ENCODE measurements around the gene ASAP2. TPM values are rescaled to one million over a fixed set of nuclear protein-coding genes. Genes with fewer than 3 reads are reported as not detected.
A peak's percentile ranks its signal among the peaks of the same experiment; 100 is the strongest.

ASAP2 gene
- total RNA-seq, 1 experiment from 2014 or later: 14.3 TPM

- TF ChIP-seq PRDM15 (CRISPR knock-in tag; IDR thresholded peaks at IDR 0.05) (no peak), FOXP4 (CRISPR knock-in tag; IDR thresholded peaks at IDR 0.05) (no peak), ZSCAN18 (CRISPR knock-in tag; IDR thresholded peaks at IDR 0.05) (no peak), ZNF396 (CRISPR knock-in tag; IDR thresholded peaks at IDR 0.05; ENCODE audit: borderline replicate concordance) (no peak), GTF2I (CRISPR knock-in tag; conservative IDR thresholded peaks at IDR 0.05) (no peak), E2F1 (CRISPR knock-in tag; IDR thresholded peaks at IDR 0.05) (no peak), IRF1 (CRISPR knock-in tag; IDR thresholded peaks at IDR 0.05) (no peak), MLX (CRISPR knock-in tag; IDR thresholded peaks at IDR 0.05) (no peak), NR2C2 (CRISPR knock-in tag; IDR thresholded peaks at IDR 0.05) (no peak), SP1 (CRISPR knock-in tag; conservative IDR thresholded peaks at IDR 0.05) (no peak), ATF2 (CRISPR knock-in tag; IDR thresholded peaks at IDR 0.05; ENCODE audit: borderline replicate concordance, low read depth) (no peak)
These were observed 65.1 kb downstream of the ASAP2 start (continued) for GRCh38 chr2:9271691-9272090.

GRCh38 chr2:9273486-9274130, 67.0 kb downstream of the ASAP2 start:
- ATAC-seq: no peak
- peaks cover 40% of the 10 kb centered on the region for H3K4me1 Mint-ChIP-seq
- no peak overlapping the region for H3K4me3 Mint-ChIP-seq
- ChIA-PET POLR2A (no interaction called here), CTCF (interaction anchor here (0.6 to 2.9 kb wide), 2 partner anchors 65 to 97 kb away, joined by 4 to 12 read pairs; no protein-coding TSS in a partner anchor)
- no peak for DNase-seq (ENCODE audit: low spot score)
- peak overlapping the region; percentile 6; the same call in 1 of the 2 replicates for H3K27ac Mint-ChIP-seq
- H3K27me3 Mint-ChIP-seq (ENCODE audit: low read depth): no peaks in the 10 kb centered on the region
- peaks cover 18% of the 10 kb centered on the region for H3K9me3 Mint-ChIP-seq
- H3K36me3 Mint-ChIP-seq: no peaks in the 10 kb centered on the region
- TF ChIP-seq KAT7 (CRISPR knock-in tag; IDR thresholded peaks at IDR 0.05; ENCODE audit: borderline replicate concordance) (no peak), CREM (CRISPR knock-in tag; IDR thresholded peaks at IDR 0.05) (no peak), ZNF425 (CRISPR knock-in tag; conservative IDR thresholded peaks at IDR 0.05) (no peak), NFYB (CRISPR knock-in tag; conservative IDR thresholded peaks at IDR 0.05; ENCODE audit: low read depth) (no peak), TCF7 (CRISPR knock-in tag; IDR thresholded peaks at IDR 0.05; ENCODE audit: low read depth) (no peak), PRDM15 (CRISPR knock-in tag; IDR thresholded peaks at IDR 0.05) (no peak)

Measured in WTC11 (cell line).